LHCN-M2 (cell line): ENCODE measurements around the gene SIM1. TPM values are rescaled to one million over a fixed set of nuclear protein-coding genes. Genes with fewer than 3 reads are reported as not detected.
A peak's percentile ranks its signal among the peaks of the same experiment; 100 is the strongest.
"Not testable (repeated sequence)": the region's sequence is repeated elsewhere in the genome, so short reads cannot be mapped to it uniquely, and the experiment has no call there.

Experiments used
- DNase-seq: peaks from one replicate; pipeline ENCODE4 v3.0.0-alpha.2; 2012; ENCODE audit warnings: low read depth
- total RNA-seq: library from RNA; depleted of rRNA; stranded (reverse); fragments of >200 nt; gene quantifications from 2 replicates; pipeline ENCODE4 v1.2.3, GENCODE V29; 2014

The SIM1 gene
- total RNA-seq, 1 experiment from 2014 or later = 4.7 TPM

DNA sequence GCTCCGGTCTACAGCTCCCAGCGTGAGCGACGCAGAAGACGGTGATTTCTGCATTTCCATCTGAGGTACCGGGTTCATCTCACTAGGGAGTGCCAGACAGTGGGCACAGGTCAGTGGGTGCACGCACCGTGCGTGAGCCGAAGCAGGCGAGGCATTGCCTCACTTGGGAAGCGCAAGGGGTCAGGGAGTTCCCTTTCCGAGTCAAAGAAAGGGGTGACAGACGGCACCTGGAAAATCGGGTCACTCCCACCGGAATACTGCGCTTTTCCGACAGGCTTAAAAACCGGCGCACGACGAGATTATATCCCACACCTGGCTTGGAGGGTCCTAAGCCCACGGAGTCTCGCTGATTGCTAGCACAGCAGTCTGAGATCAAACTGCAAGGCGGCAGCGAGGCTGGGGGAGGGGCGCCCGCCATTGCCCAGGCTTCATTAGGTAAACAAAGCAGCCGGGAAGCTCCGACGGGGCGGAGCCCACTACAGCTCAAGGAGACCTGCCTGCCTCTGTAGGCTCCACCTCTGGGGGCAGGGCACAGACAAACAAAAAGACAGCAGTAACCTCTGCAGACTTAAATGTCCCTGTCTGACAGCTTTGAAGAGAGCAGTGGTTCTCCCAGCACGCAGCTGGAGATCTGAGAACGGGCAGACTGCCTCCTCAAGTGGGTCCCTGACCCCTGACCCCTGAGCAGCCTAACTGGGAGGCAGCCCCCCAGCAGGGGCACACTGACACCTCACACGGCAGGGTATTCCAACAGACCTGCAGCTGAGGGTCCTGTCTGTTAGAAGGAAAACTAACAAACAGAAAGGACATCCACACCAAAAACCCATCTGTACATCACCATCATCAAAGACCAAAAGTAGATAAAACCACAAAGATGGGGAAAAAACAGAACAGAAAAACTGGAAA is 109.7 kb downstream of the SIM1 start:
- not testable (repeated sequence) for DNase-seq

DNA sequence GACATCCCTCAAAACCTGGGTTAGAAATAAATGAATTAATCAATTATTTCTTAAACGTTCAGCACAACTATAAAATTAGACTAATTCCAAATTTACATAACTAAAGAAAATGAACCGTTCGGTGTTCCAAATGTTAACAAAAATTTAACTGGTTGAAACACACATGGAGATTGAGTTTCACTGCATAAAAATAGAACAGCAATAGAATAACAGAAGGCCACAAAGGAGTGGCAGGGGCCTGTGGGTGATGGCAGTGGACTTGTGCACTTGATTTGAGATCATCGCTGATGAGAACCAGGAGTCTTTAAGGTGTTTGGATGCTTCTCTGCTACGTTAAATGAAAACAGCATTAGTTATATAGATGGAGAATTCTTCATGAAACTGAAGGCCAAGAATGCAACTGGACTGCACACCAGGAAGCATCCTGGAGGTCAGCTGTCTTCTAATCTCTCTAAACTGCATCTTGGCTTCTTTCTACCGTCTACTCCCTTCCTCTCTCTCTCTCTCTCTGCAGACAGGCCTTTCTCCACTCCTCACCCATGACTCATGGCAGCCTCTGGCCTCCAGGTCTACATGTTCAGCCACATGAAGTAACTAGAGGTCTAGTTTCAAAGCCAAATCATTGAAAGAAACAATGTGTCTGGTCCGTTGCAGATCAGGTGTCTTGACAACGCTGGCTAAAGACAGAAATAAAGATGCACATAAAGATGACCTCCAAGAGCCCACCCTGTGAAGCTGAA is 111.3 kb downstream of the SIM1 start:
- DNase-seq = peak; percentile 61

DNA sequence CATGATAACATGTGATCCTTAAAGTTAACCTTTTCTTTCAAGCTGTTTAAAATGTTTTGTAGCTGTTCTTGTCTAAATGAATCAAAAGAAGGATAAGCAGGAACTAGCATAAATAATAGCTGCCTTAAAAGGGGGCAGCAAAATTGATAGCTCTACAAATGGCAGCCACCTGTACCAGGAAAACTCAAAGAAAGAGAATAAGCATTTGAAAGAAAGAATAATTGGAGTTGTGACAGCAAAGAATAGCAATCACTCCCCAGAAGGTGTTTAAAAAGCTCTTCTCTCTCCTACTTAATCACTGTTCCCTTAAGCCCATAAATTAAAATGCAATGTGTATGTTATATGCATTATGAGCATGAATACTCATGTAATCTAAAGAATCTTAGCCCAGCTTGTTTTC is 114.6 kb downstream of the SIM1 start:
- DNase-seq = no peak

DNA sequence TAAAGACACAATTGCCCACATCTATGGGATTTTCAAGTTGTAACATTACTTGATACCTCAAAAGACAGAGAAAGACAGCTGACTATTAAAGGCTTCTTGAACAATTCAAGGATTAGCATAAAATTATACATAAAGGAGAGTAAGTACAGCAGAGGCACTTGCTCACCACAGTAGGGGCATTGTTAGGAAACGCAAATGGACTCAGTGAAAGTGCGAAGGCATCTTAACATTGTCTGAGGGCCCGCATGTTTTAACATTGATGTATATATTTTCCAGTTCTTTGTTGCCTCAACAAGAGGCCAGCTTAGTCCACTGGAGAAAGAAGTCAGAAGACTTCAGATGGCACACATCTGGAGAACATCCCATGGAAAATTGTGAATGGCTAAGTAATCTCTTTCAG is 115.4 kb downstream of the SIM1 start:
- no peak for DNase-seq

DNA sequence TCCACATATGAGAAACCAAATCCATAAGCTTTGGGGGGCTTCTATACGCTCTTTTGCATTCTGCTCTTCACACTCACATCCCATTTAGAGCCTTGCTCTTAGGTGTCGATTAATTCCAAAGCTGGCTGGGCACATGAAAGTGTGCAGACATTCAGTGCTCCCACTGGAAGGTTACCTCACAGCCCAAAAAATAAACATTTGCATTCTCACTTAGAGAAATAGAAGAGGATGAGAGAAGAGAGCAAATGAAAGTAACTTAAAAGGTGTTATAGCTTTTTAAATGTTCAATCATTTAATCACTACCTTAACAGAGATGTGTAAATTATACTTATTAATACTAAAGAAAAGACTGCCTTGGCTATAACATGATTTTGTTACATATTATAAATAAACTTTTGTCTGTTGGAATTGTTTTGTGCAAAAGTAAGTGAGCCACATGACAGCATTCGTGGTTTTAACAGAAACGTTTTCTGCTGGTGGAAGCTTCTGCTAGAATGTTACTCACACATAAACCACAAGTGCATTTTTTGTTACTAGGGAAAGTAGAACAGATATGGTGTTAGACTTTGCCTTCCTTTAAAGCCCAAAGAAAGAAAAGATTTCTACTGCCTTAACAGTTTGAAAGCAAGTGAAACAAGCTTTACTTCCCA is 116.7 kb downstream of the SIM1 start:
- peak; percentile 78 for DNase-seq

DNA sequence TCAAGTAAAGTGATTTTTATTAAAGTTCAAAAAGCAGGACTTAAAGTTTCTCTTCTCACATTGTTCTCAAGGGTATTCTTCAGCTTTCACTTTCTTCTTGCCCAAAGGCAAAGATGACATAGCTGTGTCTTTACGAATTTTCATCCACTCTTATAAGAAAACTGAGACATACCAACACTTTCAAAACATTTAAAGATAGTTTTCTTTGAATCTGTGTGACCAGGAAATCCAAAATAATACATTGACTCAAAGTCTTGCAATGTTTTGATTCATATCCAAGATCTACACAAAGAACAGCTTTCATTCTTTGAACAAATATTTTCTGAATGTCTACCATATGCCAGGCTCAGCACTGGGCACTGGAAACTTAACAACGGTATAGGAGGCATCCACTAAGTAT is 117.9 kb downstream of the SIM1 start:
- DNase-seq = peak; percentile 66

DNA sequence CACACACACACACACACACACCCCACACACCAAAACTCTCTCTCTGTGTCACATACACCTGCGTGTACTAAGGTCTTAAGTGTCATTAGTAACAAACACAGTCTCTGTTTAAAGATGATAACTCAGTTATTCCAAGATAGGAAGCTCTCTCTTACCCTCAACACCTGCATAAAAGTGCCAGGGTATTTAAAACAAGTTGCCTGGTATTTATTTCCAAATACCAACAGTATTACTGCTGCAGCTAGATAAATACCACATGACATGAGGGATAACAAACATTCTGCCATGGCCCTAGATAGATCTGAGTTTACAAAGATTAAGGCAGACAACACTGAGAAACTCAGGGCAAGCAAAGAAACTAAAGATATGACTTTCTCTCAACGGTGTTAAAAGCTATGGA is 118.5 kb downstream of the SIM1 start:
- DNase-seq = peak; percentile 46

DNA sequence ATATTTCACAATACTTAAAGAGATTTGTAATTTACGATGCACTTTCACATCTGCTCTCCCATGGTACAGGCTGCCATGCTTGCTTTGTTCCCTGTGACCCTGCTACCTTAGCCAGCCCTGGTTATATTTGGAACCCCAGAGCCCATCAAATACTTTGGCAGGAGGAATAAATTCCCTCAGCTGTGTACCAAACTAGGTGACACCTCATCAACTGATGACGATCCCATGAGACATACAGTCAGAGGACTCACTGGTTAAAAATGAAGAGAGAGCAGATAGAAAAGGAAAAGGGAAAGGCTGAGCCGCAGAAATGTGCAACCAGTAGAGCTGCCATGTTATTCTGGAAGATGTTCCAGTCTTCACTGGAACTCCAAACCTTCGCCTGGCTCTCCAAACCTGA is 120.0 kb downstream of the SIM1 start:
- peak; percentile 88 for DNase-seq

DNA sequence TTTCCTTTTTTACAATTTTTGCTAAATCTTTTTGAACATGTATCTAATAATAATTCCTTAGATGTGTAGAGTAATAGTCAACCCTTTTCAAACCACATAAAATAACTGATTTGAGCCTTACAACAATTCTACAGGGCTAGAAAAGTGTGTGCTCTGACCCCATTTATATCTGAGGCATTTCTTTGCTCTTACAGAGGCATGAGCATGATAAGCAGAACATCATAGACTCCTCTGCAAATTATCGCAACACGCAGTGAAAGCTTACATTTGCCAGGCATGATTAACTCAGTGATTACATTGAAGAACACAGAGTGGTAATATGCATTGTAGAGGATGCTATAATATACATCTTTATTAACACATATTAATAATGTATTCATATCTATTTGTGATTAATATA is 120.4 kb downstream of the SIM1 start:
- no peak for DNase-seq

DNA sequence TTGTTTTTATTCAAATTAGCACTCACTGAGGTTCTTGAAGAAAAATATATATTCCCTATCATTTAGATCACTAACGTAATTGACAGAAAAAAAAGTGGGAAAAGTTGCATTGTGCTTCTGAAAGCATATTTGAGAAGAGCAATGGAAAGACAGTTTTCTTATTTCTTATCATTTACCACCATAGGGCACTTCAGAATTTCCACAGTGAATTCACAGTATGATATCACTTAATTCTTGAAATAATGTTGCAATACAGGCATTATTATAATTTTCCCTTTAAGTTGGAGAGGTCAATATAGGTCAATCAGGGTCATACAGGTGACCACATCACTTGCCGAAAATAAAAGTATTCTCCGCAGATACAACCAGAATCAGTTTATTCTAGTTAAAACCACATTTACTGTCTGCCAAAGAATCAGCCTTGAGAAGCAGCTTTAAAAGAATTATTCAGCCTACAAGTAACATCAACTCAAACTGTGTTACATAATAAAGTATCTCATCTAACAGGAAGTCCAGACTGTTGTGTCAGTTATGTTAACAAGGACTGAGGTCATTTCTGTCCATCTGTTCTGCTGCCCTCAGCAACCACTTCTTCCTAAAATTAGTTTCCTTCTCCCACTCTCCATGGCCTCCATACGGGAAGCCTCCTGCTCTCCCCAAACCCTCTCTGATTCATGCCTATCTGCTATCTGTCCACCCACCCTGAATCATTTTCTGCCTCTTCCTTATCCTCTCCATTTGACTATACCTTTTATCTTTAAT is 121.2 kb downstream of the SIM1 start:
- DNase-seq = peak; percentile 86

DNA sequence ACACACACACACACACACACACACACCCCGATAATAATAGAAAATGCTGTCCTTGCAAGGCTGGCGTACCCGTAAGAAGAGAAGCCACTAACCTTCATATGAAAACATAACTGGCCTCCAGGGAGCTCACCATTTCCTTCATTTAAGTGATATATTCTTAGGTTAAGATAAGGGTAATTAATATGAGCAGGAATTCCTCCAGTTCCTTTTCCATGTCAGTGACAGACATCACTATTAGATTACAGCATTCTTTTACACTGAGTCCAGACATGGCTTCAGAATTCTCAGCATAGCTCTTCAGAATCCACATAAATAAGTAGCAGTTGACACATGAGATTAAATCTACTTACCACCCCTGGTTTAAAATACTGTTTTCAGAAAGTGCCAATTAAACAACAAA is 121.9 kb downstream of the SIM1 start:
- peak; percentile 69 for DNase-seq

DNA sequence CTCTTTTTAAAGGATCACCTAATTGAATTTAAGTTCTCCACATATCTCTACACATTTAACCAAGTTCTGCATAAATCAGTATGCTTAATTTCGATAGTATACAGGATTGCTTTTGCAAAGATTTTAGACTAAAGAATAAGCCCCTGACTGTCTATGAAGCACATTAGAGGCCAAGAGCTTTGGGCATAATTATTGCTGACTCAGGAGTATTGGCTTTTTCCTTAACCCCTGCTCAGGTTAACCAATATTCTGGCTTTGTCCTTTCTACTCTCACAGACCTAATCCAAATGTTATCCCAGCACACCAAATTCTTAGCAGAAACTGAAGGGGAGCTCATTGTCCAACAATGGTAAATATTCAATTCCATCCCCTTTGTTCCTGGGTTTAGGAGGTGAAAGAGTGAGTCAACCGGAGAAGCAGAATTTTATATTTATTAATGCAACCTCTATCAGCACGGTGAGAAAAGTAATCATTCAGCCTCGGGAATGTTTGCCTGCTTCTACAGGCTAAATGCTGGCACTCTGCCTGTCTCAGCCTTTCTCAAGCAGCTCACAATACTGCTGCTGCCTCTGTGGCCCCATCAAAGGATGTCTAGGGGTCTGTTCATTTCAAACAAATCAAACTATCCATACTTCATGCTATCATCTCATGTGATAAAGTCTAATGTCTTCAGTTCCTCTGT is 125.0 kb downstream of the SIM1 start:
- no peak for DNase-seq

DNA sequence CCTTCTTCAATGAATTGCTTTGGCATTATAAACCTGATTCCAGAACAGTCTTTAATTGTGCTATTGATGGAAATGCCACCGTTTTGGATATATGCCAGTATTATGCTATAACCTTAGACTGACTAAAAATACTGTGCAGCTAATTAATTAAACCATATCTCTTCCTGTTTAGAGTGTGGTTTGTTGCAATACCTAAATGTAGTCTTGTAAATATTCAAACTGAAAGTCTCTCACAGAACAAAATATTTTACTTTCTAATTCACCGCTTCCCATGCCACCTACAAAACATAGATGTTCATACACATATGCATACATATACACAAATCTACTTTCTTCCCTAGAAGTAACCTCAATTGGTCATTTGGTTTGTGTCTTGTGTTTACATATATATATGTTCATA is 126.6 kb downstream of the SIM1 start:
- no peak for DNase-seq

DNA sequence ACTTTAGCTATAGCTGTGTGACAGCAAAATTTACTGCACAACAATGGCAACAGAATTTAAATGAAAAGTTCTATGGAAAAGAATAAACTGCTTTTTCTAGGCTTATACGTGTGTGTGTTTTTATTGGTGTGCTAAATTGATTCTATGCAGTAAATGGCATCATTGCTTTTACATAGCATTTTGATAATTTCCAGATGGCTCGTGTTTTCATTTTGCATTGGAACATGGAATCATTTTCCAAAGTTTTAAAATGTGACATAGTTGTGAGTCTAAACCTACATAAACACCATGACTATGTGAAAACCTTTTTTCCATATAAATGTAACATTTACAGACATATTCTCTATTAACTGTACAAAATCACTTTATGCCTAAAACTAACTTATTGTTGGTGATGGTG is 127.8 kb downstream of the SIM1 start:
- DNase-seq = no peak

DNA sequence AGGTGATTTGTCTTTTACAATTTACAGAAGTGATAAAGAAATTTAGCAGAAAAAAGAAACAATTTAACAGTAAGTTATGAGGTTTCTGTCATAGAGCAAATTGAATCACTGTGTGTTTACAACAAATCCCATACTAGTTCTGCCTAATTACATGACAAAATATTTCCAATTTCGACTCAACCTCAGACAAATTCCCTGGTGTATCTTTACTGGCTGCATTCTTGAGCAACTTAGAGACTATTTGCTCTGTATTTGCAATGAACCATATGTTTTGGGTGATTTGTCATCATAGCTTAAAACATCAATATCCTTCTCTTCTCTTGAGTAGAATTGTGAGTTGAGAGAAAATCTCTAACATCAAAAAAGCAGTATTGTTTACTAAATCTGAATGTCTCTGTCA is 128.7 kb downstream of the SIM1 start:
- DNase-seq = no peak
